Lower leg skin (tissue), 4 donors: ENCODE data around the gene CTBP2. TPM values are rescaled to one million over a fixed set of nuclear protein-coding genes. Genes with fewer than 3 reads are reported as not detected.

Experiments used
- DNase-seq, 2 donors: peaks; one replicate each; pipeline ENCODE4 v3.0.0-alpha.2; 2019; ENCODE audit warnings: low spot score in 2 of 2
- H3K4me3 ChIP-seq: fragments of 200-600 bp; sonication (generic); 2 replicates; pipeline ENCODE4 v1.5.1; 2017; ENCODE audit warnings: mild to moderate bottlenecking, low read depth; ENCODE audit not compliant: poor library complexity, severe bottlenecking
- CTCF ChIP-seq, 3 donors: fragments of 450-650 bp; IDR thresholded peaks; one replicate each; pipeline ENCODE4 v1.5.1; 2016; ENCODE audit warnings: antibody characterized with exemption in 3 of 3, mild to moderate bottlenecking in 3 of 3, moderate library complexity in 2 of 3
- POLR2A ChIP-seq, 2 donors: fragments of 450-650 bp; IDR thresholded peaks; one replicate each; pipeline ENCODE4 v1.6.1; 2016 to 2017; ENCODE audit warnings: antibody characterized with exemption in 2 of 2, mild to moderate bottlenecking in 1 of 2, moderate library complexity in 1 of 2
- WGBS, 2 donors: methylation state at CpG; one replicate each; pipeline ENCODE4 v1.1.5; 2018; 5-methylcytosine and 5-hydroxymethylcytosine counted together
- intact Hi-C: fragments of 100-400 bp; cut with DNase I; formaldehyde crosslinking; loops from one replicate; pipeline ENCODE4 v1.15.0; 2023; ENCODE audit warnings: low total_unique reads
- total RNA-seq, 4 donors: library from RNA; depleted of rRNA; stranded (reverse); fragments of >200 nt; gene quantifications; one replicate each; pipeline ENCODE4 v1.1.0, GENCODE V29; 2016

Gene CTBP2
- total RNA-seq, 4 donors from 2014 or later = 30.3 to 39.5 (median 32.2) TPM

- no peak for TF ChIP-seq CTCF (IDR thresholded peaks at IDR 0.05)
- TF ChIP-seq POLR2A (IDR thresholded peaks at IDR 0.05) = no peak
- 56 to 63% methylated on average over 8 of the region's 8 CpGs for WGBS, 2 donors
- no peak for DNase-seq
- intact Hi-C loops = no loop called here
- H3K4me3 ChIP-seq = no peak overlapping the region
Measured at GRCh38 chr10:125155101-125155500, 5.3 kb downstream of the CTBP2 start.

GRCh38 chr10:125154529-125154928 lies 5.8 kb downstream of the CTBP2 start:
- no peak for DNase-seq
- H3K4me3 ChIP-seq = no peak overlapping the region

DNA sequence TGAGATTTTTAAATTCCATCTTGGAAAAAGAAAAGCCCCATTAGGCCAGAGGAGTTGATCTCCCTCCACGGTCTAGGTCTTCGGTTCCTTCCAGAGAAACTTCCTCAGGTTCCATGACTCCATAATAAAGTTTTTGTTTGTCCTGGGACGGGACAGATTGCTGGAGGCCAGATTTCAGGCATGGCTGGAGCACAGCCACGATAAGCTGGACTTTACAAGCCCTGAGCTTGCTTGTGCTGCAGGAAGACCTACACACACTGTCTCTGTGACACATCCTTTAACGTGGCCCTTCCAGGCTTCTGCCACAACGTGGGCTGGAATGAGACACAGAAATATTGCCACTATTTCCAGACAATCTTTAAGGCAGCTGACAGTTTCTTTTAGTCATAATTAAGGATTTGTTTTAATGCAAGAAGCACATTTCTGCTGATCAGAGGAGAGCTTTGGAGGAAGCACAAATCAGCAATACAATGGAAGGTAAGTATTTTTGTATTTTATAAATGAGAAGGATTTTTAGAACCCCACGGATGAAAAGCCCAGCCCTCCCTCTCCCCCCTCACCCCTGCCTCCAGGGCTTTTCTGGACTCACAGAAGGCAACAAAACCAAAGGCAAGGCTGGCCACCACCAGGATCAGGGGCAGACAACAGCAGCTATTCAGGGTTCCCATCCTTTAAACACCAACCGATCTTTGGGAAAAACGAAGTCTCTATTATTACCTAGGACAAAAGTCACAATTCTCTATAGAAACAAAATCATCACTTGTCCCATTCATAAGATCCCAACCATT lies 6.5 kb downstream of the CTBP2 start:
- TF ChIP-seq CTCF (IDR thresholded peaks at IDR 0.05) (no peak), POLR2A (IDR thresholded peaks at IDR 0.05) (no peak)
- DNase-seq = no peak
- H3K4me3 ChIP-seq = no peak overlapping the region
- 45 to 48% methylated on average over 9 of the region's 9 CpGs for WGBS, 2 donors
- intact Hi-C loops = no loop called here

More at GRCh38 chr10:125154529-125154928, 5.8 kb downstream of the CTBP2 start:
- TF ChIP-seq CTCF (IDR thresholded peaks at IDR 0.05) (no peak), POLR2A (IDR thresholded peaks at IDR 0.05) (no peak)
- intact Hi-C loops = no loop called here
- WGBS, 2 donors = 41 to 43% methylated on average over 6 of the region's 6 CpGs

DNA sequence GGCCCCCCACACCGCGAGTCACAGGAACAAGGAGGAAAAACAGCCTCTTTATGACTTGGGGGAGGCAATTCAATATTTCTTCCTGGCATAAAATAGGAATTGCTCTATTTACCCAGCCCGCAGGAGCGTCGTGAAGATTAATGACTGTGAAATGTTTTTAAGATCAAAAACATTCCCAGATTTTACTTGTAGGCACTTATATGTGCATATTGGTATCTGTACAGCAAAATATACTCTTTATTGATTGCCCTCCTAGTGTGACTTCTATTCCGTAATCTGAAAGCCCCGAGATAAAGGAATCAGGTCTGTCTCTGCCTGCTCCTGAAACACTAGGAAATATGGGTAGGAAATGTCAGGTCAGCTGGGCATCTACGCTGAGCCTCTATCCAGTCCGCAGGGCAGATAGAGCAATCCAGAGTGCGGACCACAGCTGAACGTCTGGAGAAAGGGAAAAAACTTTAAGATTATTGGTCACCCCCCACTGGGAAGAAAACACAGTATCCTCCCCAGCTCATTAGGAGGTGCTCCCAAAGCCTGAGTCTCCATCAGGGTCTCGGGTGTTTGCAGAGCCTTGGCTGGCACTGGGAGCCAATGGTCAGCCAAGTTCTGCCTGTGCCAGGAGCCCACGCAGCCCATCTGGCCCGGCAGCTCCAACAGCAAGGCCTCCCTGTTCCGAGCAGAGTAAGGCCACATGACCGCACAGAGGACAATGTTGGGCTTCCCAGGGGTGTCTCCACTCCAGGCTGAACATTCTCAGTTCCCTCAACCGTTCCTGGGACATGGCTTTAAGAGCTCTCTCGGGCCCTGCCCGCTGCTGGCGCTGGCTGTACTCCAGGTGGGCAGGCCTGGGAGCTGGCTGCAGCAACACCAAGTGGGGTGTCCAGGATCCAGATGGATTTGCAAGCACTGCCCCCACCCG lies 7.7 kb downstream of the CTBP2 start:
- H3K4me3 ChIP-seq = no peak overlapping the region
- intact Hi-C loops = no loop called here
- DNase-seq = no peak
- no peak for TF ChIP-seq POLR2A (IDR thresholded peaks at IDR 0.05)
- no peak for TF ChIP-seq CTCF (IDR thresholded peaks at IDR 0.05)
- 58% methylated on average over 19 to 21 of the region's 21 CpGs for WGBS, 2 donors

GRCh38 chr10:125151553-125152449 lies 8.6 kb downstream of the CTBP2 start:
- 51 to 67% methylated on average over 39 to 48 of the region's 81 CpGs for WGBS, 2 donors

More at GRCh38 chr10:125151553-125152449, 8.6 kb downstream of the CTBP2 start:
- intact Hi-C loops = no loop called here
- TF ChIP-seq CTCF (IDR thresholded peaks at IDR 0.05) (no peak), POLR2A (IDR thresholded peaks at IDR 0.05) (no peak)
- DNase-seq = no peak
- H3K4me3 ChIP-seq = no peak overlapping the region
